GM12878 (cell line): ENCODE measurements around the gene XRN2. TPM values are rescaled to one million over a fixed set of nuclear protein-coding genes. Genes with fewer than 3 reads are reported as not detected.

Experiments used
- ATAC-seq: fragments of 200-7000 bp; cut with Tn5 transposase; 3 replicates; pipeline ENCODE4 v1.9.1; 2020; ENCODE audit warnings: mild to moderate bottlenecking, moderate library complexity
- BruUV-seq: library from RNA; stranded (reverse); fragments of 400-500 nt; replicated peaks from 2 replicates; lab custom pipeline; 2021; lab: Mats Ljungman, UMichigan
- CTCF ChIA-PET: fragments of 300-600 bp; sonication (Branson Sonifier 250); formaldehyde crosslinking; extraction: SDS; loops from one replicate; lab custom pipeline; 2021; ENCODE audit warnings: inconsistent platforms; lab: Yijun Ruan, JAX
- POLR2A ChIA-PET: fragments of 350-600 bp; formaldehyde crosslinking; extraction: SDS; loops from one replicate; lab custom pipeline; 2021; ENCODE audit warnings: inconsistent platforms; lab: Charles Lee
- RAD21 ChIA-PET: fragments of 300-600 bp; sonication (Branson Sonifier 250); formaldehyde crosslinking; loops from one replicate; lab custom pipeline; 2023; ENCODE audit warnings: antibody characterized with exemption; ENCODE audit not compliant: unreplicated experiment; lab: Charles Lee
- SMC1A ChIA-PET: fragments of 300-600 bp; sonication (Branson Sonifier 250); formaldehyde crosslinking; loops from one replicate; lab custom pipeline; 2023; ENCODE audit not compliant: unreplicated experiment, uncharacterized antibody; lab: Charles Lee
- DNase-seq: peaks from one replicate; pipeline ENCODE4 v3.0.0-alpha.2; 2011; ENCODE audit warnings: low read depth, low spot score
- FAIRE-seq: peaks from 3 replicates; lab custom pipeline; 2011; peaks lifted over from hg19 to GRCh38; lab: Jason Lieb, UNC
- H2AFZ ChIP-seq: 2 replicates; pipeline ENCODE4 v1.6.0; 2011; ENCODE audit warnings: low read depth, low read length, control low read depth; ENCODE audit not compliant: control insufficient read depth
- H3K27ac ChIP-seq: 2 replicates; pipeline ENCODE4 v1.5.1; 2011; ENCODE audit warnings: control low read depth; ENCODE audit not compliant: control insufficient read depth, insufficient read depth
- H3K27me3 ChIP-seq, 2 experiments: replicated peaks in 1 of 2; 2 replicates each; pipeline versions ENCODE4 v1.6.0 to v1.6.1; 2011; ENCODE audit warnings: low read length in 1 of 2; ENCODE audit not compliant: control insufficient read depth in 2 of 2, insufficient read depth in 2 of 2
- H3K36me3 ChIP-seq, 2 experiments: 2 replicates each; pipeline ENCODE4 v1.5.1; 2011; ENCODE audit warnings: low read length in 1 of 2; ENCODE audit not compliant: control insufficient read depth in 2 of 2, insufficient read depth in 2 of 2
- H3K4me1 ChIP-seq: 2 replicates; pipeline ENCODE4 v1.6.1; 2011; ENCODE audit warnings: mild to moderate bottlenecking, low read length, moderate library complexity, mixed read lengths; ENCODE audit not compliant: control insufficient read depth, insufficient read depth
- H3K4me2 ChIP-seq: 2 replicates; pipeline ENCODE4 v1.6.0; 2011; ENCODE audit warnings: control low read depth; ENCODE audit not compliant: control insufficient read depth, insufficient read depth
- H3K4me3 ChIP-seq: fragments of 200-600 bp; sonication (generic); 2 replicates; pipeline ENCODE4 v1.5.1; 2016
- H3K79me2 ChIP-seq: 2 replicates; pipeline ENCODE4 v1.6.0; 2011; ENCODE audit warnings: low read length; ENCODE audit not compliant: control insufficient read depth, insufficient read depth
- H3K9ac ChIP-seq: 2 replicates; pipeline ENCODE4 v1.8.0; 2011; ENCODE audit warnings: low read length, control low read depth, mixed read lengths; ENCODE audit not compliant: control insufficient read depth, insufficient read depth
- H3K9me3 ChIP-seq: replicated peaks from 3 replicates; pipeline ENCODE4 v1.5.1; 2011; ENCODE audit warnings: mild to moderate bottlenecking, low read length; ENCODE audit not compliant: control insufficient read depth, insufficient read depth
- H4K20me1 ChIP-seq: 2 replicates; pipeline ENCODE4 v1.6.0; 2011; ENCODE audit not compliant: control insufficient read depth, insufficient read depth
- ATF7 ChIP-seq: fragments of 450-650 bp; IDR thresholded peaks from 2 replicates; pipeline ENCODE4 v1.6.1; 2016; ENCODE audit warnings: low read depth, mild to moderate bottlenecking
- MLLT1 ChIP-seq: fragments of 450-650 bp; IDR thresholded peaks from 2 replicates; pipeline ENCODE4 v1.6.1; 2016; ENCODE audit warnings: mild to moderate bottlenecking
- ZBED1 ChIP-seq: IDR thresholded peaks from 2 replicates; pipeline ENCODE4 v1.6.1; 2016; ENCODE audit warnings: borderline replicate concordance
- WGBS: methylation state at CpG from one replicate; pipeline ENCODE4 v1.1.6; 2016; ENCODE audit warnings: low lambda C conversion rate; ENCODE audit not compliant: insufficient replicate concordance, insufficient coverage; ENCODE audit errors: missing lambda C conversion rate; 5-methylcytosine and 5-hydroxymethylcytosine counted together
- in situ Hi-C: fragments of 300-500 bp; cut with MboI; formaldehyde crosslinking; loops from 9 replicates; pipeline ENCODE4 v1.14.3; 2018; ENCODE audit warnings: mixed read lengths
- intact Hi-C: fragments of 100-400 bp; cut with micrococcal nuclease; formaldehyde crosslinking; loops from one replicate; pipeline ENCODE4 v1.14.2; 2022; ENCODE audit not compliant: unreplicated experiment
- polyA plus RNA-seq, 11 experiments: library from polyadenylated mRNA; depleted of rRNA in 4 of 11; unstranded in 6 of 11; stranded (reverse) in 5 of 11; fragments of >200 nt; fragmentation: Nextera tagmentation in 4 of 11; fragmentation: Illumina TruSeq in 1 of 11; extraction: Ambion mirVana in 4 of 11; extraction: Trizol in 1 of 11; gene quantifications; 1 replicate in 1 of 11; 2 replicates in 10 of 11; pipeline versions ENCODE4 v1.2.1 to v1.2.3, GENCODE V29; 2011 to 2016; ENCODE audit warnings: inconsistent platforms in 2 of 11, missing spikeins in 2 of 11, low read depth in 1 of 11
- total RNA-seq, 4 experiments: library from RNA; depleted of rRNA in 3 of 4; stranded (reverse); fragments of >200 nt in 3 of 4; fragmentation: Illumina TruSeq in 1 of 4; extraction: Trizol in 1 of 4; gene quantifications; 2 replicates each; pipeline versions ENCODE4 v1.2.1 to v1.2.3, GENCODE V29; 2013 to 2021

The XRN2 gene
- total and polyA plus RNA-seq, 10 of the 15 experiments (the other 5 are each of a cell fraction or from before 2014, with no cell fraction given), result 59.7 to 97.8 (median 75.6) TPM

- ChIA-PET RAD21 (interaction anchor here (0.7 to 1.8 kb wide), 2 partner anchors 36 to 66 kb away, joined by 3 to 4 read pairs; no protein-coding TSS in a partner anchor), POLR2A (interaction anchor here (0.6 to 1.0 kb wide), 5 partner anchors 64 to 620 kb away, joined by 3 to 5 read pairs (median 3); no protein-coding TSS in a partner anchor), CTCF (no interaction called here), SMC1A (interaction anchor here (0.9 to 1.4 kb wide), 2 partner anchors 9 to 50 kb away, joined by 3 to 4 read pairs; no protein-coding TSS in a partner anchor)
- BruUV-seq, result TSS peak; percentile 96
- Histone ChIP-seq H3K4me2 (peak overlapping the region; percentile 75), H2AFZ (peak overlapping the region; percentile 81), H3K27ac (peak overlapping the region; percentile 90), H3K27me3 (no peaks in the 10 kb centered on the region), H3K36me3 (peaks cover 0 to 3% of the 10 kb centered on the region in 2 experiments; a peak in 2 of 4 replicates), H4K20me1 (no peaks in the 10 kb centered on the region), H3K4me1 (no peaks in the 10 kb centered on the region), H3K9me3 (no peaks in the 10 kb centered on the region), H3K9ac (peak overlapping the region; percentile 89), H3K79me2 (peaks cover 47% of the 10 kb centered on the region), H3K4me3 (peak overlapping the region; percentile 95)
- intact Hi-C loops, result loop anchor here (10.0 kb wide), 1 partner anchor 178 kb away; the partner anchor contains the start of gene KIZ
- TF ChIP-seq ZBED1 (0 out of 2 replicates have a peak, but pooled peaks have one; percentile 24), ATF7 (no peak), MLLT1 (peak; percentile 71; the same call in 1 of the 2 replicates)
- in situ Hi-C loops, result no loop called here
- peak; percentile 58 for ATAC-seq
- FAIRE-seq, result no peak
- no peak for DNase-seq
- WGBS, result 0% methylated on average over 12 of the region's 12 CpGs
These were observed 469 bp upstream of the XRN2 start for GRCh38 chr20:21302664-21303060.
